ENCODE results near the gene IBSP. TPM values are rescaled to one million over a fixed set of nuclear protein-coding genes. Genes with fewer than 3 reads are reported as not detected.

Gene IBSP
- total and polyA plus RNA-seq, 9 of the 15 experiments (the other 6 are each of a cell fraction or from before 2014, with no cell fraction given) = not detected

- H3K27me3 ChIP-seq (ENCODE audit: control insufficient read depth in 2 of 2, insufficient read depth in 2 of 2, low read length in 2 of 2) = no peaks in the 10 kb centered on the region
- no peak overlapping the region for H3K9ac ChIP-seq (ENCODE audit: insufficient read depth in 1 of 2, low read depth in 2 of 2, low read length in 2 of 2)
- no peak for ATAC-seq
- H2AFZ ChIP-seq (ENCODE audit: low read depth, low read length) = peak overlapping the region; percentile 25; the same call in 1 of the 2 replicates
- no peak for FAIRE-seq
- H3K79me2 ChIP-seq (ENCODE audit: control insufficient read depth, insufficient read depth, low read length) = no peaks in the 10 kb centered on the region
- POLR2A ChIA-PET = no interaction called here
- BruUV-seq (replicated peaks) = no TSS peak
- 0% methylated on average over 3 of the region's 4 CpGs for WGBS (ENCODE audit: insufficient coverage, low coverage, missing lambda C conversion rate)
- TF ChIP-seq EGR1 (conservative IDR thresholded peaks at IDR 0.05) (peak; percentile 73; the same call in 1 of the 2 replicates), L3MBTL2 (IDR thresholded peaks at IDR 0.05) (no peak)
- no peaks in the 10 kb centered on the region for H3K9me3 ChIP-seq (replicated peaks; ENCODE audit: control insufficient read depth, insufficient read depth, low read depth, low read length)
- DNase-seq (ENCODE audit: extremely low read depth in 1 of 4, low spot score in 3 of 4) = no peak
- H3K4me3 ChIP-seq = no peak overlapping the region
- H3K4me2 ChIP-seq (ENCODE audit: insufficient read depth, low read length) = no peak overlapping the region
- in situ Hi-C loops (cut with MboI) = no loop called here
- CTCF ChIA-PET (ENCODE audit: low intra/inter-chr PET ratio) = interaction anchor here (0.6 kb wide), 1 partner anchor 127 kb away, joined by 3 read pairs; no protein-coding TSS in a partner anchor
- H4K20me1 ChIP-seq (replicated peaks; ENCODE audit: control insufficient read depth, insufficient read depth, low read length) = no peaks in the 10 kb centered on the region
- no peak overlapping the region for H3K27ac ChIP-seq (ENCODE audit: extremely low read depth, low read depth, low read length)
- no peaks in the 10 kb centered on the region for H3K36me3 ChIP-seq (ENCODE audit: control insufficient read depth, insufficient read depth, low read length)
- intact Hi-C loops (cut with micrococcal nuclease) = no loop called here
- peaks cover 0 to 14% of the 10 kb centered on the region in 2 experiments; a peak in 4 of 5 replicates for H3K4me1 ChIP-seq (replicated peaks in 1 of 2; ENCODE audit: control insufficient read depth in 2 of 2, insufficient read depth in 2 of 2, low read length in 2 of 2)
- H3K9me1 ChIP-seq (ENCODE audit: control insufficient read depth, insufficient read depth, low read length) = no peaks in the 10 kb centered on the region
Observed at GRCh38 chr4:87823200-87823599, 23.8 kb downstream of the IBSP start.

- Histone ChIP-seq H3K79me2 (ENCODE audit: control insufficient read depth, insufficient read depth, low read length) (no peaks in the 10 kb centered on the region), H3K27ac (ENCODE audit: extremely low read depth, low read depth, low read length) (no peak overlapping the region), H3K4me1 (replicated peaks in 1 of 2; ENCODE audit: control insufficient read depth in 2 of 2, insufficient read depth in 2 of 2, low read length in 2 of 2) (peaks cover 0 to 14% of the 10 kb centered on the region in 2 experiments; a peak in 4 of 5 replicates), H2AFZ (ENCODE audit: low read depth, low read length) (no peak overlapping the region), H3K9me1 (ENCODE audit: control insufficient read depth, insufficient read depth, low read length) (no peaks in the 10 kb centered on the region), H3K4me3 (no peak overlapping the region), H3K9me3 (replicated peaks; ENCODE audit: control insufficient read depth, insufficient read depth, low read depth, low read length) (no peaks in the 10 kb centered on the region), H3K9ac (ENCODE audit: insufficient read depth in 1 of 2, low read depth in 2 of 2, low read length in 2 of 2) (no peak overlapping the region), H3K27me3 (ENCODE audit: control insufficient read depth in 2 of 2, insufficient read depth in 2 of 2, low read length in 2 of 2) (no peaks in the 10 kb centered on the region), H4K20me1 (replicated peaks; ENCODE audit: control insufficient read depth, insufficient read depth, low read length) (no peaks in the 10 kb centered on the region), H3K36me3 (ENCODE audit: control insufficient read depth, insufficient read depth, low read length) (no peaks in the 10 kb centered on the region), H3K4me2 (ENCODE audit: insufficient read depth, low read length) (no peak overlapping the region)
- CTCF ChIA-PET (ENCODE audit: low intra/inter-chr PET ratio) = interaction anchor here (0.6 kb wide), 1 partner anchor 127 kb away, joined by 3 read pairs; no protein-coding TSS in a partner anchor
- TF ChIP-seq NFATC3 (IDR thresholded peaks at IDR 0.05) = no peak
- no peak for ATAC-seq
- intact Hi-C loops (cut with micrococcal nuclease) = no loop called here
- DNase-seq (ENCODE audit: extremely low read depth in 1 of 4, low spot score in 3 of 4) = no peak
- POLR2A ChIA-PET = no interaction called here
- in situ Hi-C loops (cut with MboI) = no loop called here
- WGBS (ENCODE audit: insufficient coverage, low coverage, missing lambda C conversion rate) = 0% methylated on average over 1 of the region's 1 CpG
- FAIRE-seq = no peak
- no TSS peak for BruUV-seq (replicated peaks)
Observed at GRCh38 chr4:87823724-87824123, 24.4 kb downstream of the IBSP start.
